Hematopoietic multipotent progenitor cell treated with erythropoietin and hydrocortisone succinate and interleukin-3 and kit ligand, for 8 days (in vitro differentiated cells): Measurements from ENCODE around the gene TCP11L1.
"Not testable (repeated sequence)": the region's sequence is repeated elsewhere in the genome, so short reads cannot be mapped to it uniquely, and the experiment has no call there.

Experiments
- DNase-seq: peaks from one replicate; pipeline ENCODE4 v3.0.0-alpha.2; 2015

TCP11L1 gene

GRCh38 chr11:33068611-33069340 is 29.4 kb downstream of the TCP11L1 start:
- no peak for DNase-seq

- no peak for DNase-seq
Observed at GRCh38 chr11:33072465-33072864, 33.1 kb downstream of the TCP11L1 start.

- no peak for DNase-seq
Observed at GRCh38 chr11:33083918-33084317, 44.5 kb downstream of the TCP11L1 start.

GRCh38 chr11:33086017-33086416 is 46.6 kb downstream of the TCP11L1 start:
- peak; percentile 7 for DNase-seq

GRCh38 chr11:33089776-33090175 is 50.4 kb downstream of the TCP11L1 start:
- no peak for DNase-seq

GRCh38 chr11:33094157-33094556 is 54.8 kb downstream of the TCP11L1 start:
- DNase-seq = no peak

GRCh38 chr11:33103836-33104235 is 64.5 kb downstream of the TCP11L1 start:
- no peak for DNase-seq

- no peak for DNase-seq
Observed at GRCh38 chr11:33109294-33109895, 70.0 kb downstream of the TCP11L1 start.

- DNase-seq = no peak
Observed at GRCh38 chr11:33110083-33110482, 70.7 kb downstream of the TCP11L1 start.

- DNase-seq = no peak
Observed at GRCh38 chr11:33116535-33116934, 77.2 kb downstream of the TCP11L1 start.

- not testable (repeated sequence) for DNase-seq
Observed at GRCh38 chr11:33122696-33123095, 83.3 kb downstream of the TCP11L1 start.
